ENCODE data around the gene GFOD1. TPM values are rescaled to one million over a fixed set of nuclear protein-coding genes. Genes with fewer than 3 reads are reported as not detected.

Gene GFOD1
- total RNA-seq, 1 experiment from 2014 or later: 0.68 TPM

DNA sequence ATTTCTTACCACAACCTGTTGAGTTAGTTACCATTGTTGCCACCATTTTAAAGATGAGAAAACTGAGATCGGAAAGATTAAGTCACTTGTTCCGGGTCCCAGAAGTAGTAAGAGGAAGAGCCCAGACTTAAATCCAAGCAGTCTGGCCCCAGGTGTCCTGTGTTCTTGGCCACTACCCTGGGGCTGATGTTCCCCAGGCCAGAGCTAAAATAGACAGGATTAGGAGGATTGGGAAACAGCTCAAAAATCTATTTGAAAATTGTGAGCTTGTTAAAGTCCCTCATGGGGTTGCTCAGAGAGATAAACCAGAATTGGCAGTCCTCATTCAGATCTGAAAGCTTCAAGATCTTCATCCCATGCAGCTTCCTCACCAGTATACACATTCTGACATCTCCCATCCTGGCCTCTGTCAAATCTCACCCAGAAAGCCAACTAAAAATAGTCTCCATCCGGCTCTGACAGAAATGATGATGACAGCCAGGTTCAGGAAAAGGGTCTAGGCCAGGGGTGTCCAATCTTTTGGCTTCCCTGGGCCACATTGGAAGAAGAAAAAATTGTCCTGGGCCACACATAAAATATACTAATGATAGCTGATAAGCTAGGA lies 62.0 kb downstream of the GFOD1 start:
- Histone ChIP-seq H3K9me2 (ENCODE audit: insufficient read depth) (no peaks in the 10 kb centered on the region), H3K4me1 (replicated peaks; ENCODE audit: insufficient read depth) (0 out of 2 replicates have a peak, but pooled peaks cover 6% of the 10 kb centered on the region), H3K27me3 (ENCODE audit: insufficient read depth, low read depth) (no peaks in the 10 kb centered on the region), H2AFZ (no peak overlapping the region), H3K9me3 (ENCODE audit: insufficient read depth, low read depth) (no peaks in the 10 kb centered on the region), H3K36me3 (ENCODE audit: low read depth) (no peaks in the 10 kb centered on the region), H4K20me1 (ENCODE audit: insufficient read depth) (no peaks in the 10 kb centered on the region), H3K27ac (no peak overlapping the region), H3F3A (ENCODE audit: insufficient read depth, low read depth) (no peaks in the 10 kb centered on the region), H3K79me2 (ENCODE audit: low read depth) (no peaks in the 10 kb centered on the region), H3K4me2 (0 out of 2 replicates have a peak overlapping the region, but pooled peaks have one; percentile 4), H3K4me3 (no peak overlapping the region)
- ChIA-PET POLR2A (ENCODE audit: unreplicated experiment) (no interaction called here), CTCF (interaction anchor here (0.5 to 0.6 kb wide), 2 partner anchors 88 to 369 kb away, joined by 3 to 4 read pairs; no protein-coding TSS in a partner anchor)
- TF ChIP-seq, protein P1, sequence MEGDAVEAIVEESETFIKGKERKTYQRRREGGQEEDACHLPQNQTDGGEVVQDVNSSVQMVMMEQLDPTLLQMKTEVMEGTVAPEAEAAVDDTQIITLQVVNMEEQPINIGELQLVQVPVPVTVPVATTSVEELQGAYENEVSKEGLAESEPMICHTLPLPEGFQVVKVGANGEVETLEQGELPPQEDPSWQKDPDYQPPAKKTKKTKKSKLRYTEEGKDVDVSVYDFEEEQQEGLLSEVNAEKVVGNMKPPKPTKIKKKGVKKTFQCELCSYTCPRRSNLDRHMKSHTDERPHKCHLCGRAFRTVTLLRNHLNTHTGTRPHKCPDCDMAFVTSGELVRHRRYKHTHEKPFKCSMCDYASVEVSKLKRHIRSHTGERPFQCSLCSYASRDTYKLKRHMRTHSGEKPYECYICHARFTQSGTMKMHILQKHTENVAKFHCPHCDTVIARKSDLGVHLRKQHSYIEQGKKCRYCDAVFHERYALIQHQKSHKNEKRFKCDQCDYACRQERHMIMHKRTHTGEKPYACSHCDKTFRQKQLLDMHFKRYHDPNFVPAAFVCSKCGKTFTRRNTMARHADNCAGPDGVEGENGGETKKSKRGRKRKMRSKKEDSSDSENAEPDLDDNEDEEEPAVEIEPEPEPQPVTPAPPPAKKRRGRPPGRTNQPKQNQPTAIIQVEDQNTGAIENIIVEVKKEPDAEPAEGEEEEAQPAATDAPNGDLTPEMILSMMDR (conservative IDR thresholded peaks at IDR 0.05): no peak
- no peak for TF ChIP-seq EZH2 (IDR thresholded peaks at IDR 0.05; ENCODE audit: low read depth)
- no peak for DNase-seq
- intact Hi-C loops (cut with micrococcal nuclease; ENCODE audit: unreplicated experiment): no loop called here
- no TSS peak for BruUV-seq (replicated peaks)

DNA sequence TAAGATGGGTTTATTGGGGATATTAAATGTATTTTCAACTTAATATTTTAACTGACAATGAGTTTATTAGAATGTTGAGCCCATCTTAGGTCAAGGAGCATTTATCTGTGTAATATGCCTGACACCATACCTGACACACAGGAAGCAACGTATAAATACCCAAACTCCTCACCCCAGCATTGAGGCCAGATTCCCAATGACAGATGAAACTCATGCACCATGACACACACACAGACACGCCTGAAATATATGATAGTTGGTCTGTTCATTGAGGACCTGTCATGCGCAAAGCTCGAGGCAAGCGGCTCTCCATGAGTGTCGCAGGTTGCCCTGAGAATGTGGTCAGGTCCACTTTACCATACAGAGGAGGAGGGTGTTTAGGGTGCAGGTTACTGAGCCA lies 64.1 kb downstream of the GFOD1 start:
- Histone ChIP-seq H3K4me1 (replicated peaks; ENCODE audit: insufficient read depth) (0 out of 2 replicates have a peak, but pooled peaks cover 6% of the 10 kb centered on the region), H2AFZ (no peak overlapping the region), H3K27ac (no peak overlapping the region), H3K79me2 (ENCODE audit: low read depth) (no peaks in the 10 kb centered on the region), H3K9me2 (ENCODE audit: insufficient read depth) (no peaks in the 10 kb centered on the region), H3F3A (ENCODE audit: insufficient read depth, low read depth) (no peaks in the 10 kb centered on the region), H4K20me1 (ENCODE audit: insufficient read depth) (no peaks in the 10 kb centered on the region), H3K27me3 (ENCODE audit: insufficient read depth, low read depth) (no peaks in the 10 kb centered on the region), H3K9me3 (ENCODE audit: insufficient read depth, low read depth) (no peaks in the 10 kb centered on the region), H3K4me2 (no peak overlapping the region), H3K4me3 (no peak overlapping the region), H3K36me3 (ENCODE audit: low read depth) (no peaks in the 10 kb centered on the region)
- intact Hi-C loops (cut with micrococcal nuclease; ENCODE audit: unreplicated experiment): no loop called here
- ChIA-PET POLR2A (ENCODE audit: unreplicated experiment) (no interaction called here), CTCF (no interaction called here)
- BruUV-seq (replicated peaks): no TSS peak
- DNase-seq: no peak
- TF ChIP-seq EZH2 (IDR thresholded peaks at IDR 0.05; ENCODE audit: low read depth): no peak
- TF ChIP-seq, protein P1 (conservative IDR thresholded peaks at IDR 0.05): no peak

DNA sequence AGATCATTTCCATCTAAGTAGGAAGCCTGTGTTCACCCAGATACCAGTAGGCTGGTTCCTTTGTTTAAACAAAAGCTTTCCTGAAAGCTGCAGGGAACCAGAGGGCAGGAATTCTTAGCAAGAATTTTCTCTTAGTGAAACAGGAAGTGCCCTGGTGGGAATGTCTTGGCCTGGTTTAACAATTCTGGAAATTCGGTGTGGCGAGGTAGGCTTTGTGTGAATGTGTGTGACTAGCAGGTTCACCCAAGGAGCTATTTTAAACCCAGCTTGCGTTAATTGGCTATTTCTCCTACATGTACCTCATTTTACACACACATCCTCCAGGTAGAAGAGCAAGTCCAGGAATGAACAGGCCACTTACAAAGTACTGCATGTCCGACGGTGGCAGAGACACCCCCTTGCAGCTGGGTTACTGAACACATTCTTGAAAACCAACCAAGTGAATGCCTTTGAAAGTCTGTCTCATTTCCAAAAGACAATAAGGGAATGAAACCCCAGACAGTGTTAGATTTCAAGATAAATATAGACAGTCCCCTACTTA lies 64.6 kb downstream of the GFOD1 start:
- no peaks in the 10 kb centered on the region for H3K9me3 ChIP-seq (ENCODE audit: insufficient read depth, low read depth)
- no peaks in the 10 kb centered on the region for H3K36me3 ChIP-seq (ENCODE audit: low read depth)
- ChIA-PET POLR2A (ENCODE audit: unreplicated experiment) (no interaction called here), CTCF (no interaction called here)
- DNase-seq: no peak
- no peak overlapping the region for H3K27ac ChIP-seq
- no peaks in the 10 kb centered on the region for H3K27me3 ChIP-seq (ENCODE audit: insufficient read depth, low read depth)
- BruUV-seq (replicated peaks): no TSS peak
- intact Hi-C loops (cut with micrococcal nuclease; ENCODE audit: unreplicated experiment): no loop called here
- H3K79me2 ChIP-seq (ENCODE audit: low read depth): no peaks in the 10 kb centered on the region
- no peaks in the 10 kb centered on the region for H4K20me1 ChIP-seq (ENCODE audit: insufficient read depth)
- no peaks in the 10 kb centered on the region for H3K9me2 ChIP-seq (ENCODE audit: insufficient read depth)
- no peak overlapping the region for H3K4me3 ChIP-seq
- no peak overlapping the region for H2AFZ ChIP-seq
- no peak overlapping the region for H3K4me2 ChIP-seq
- no peaks in the 10 kb centered on the region for H3F3A ChIP-seq (ENCODE audit: insufficient read depth, low read depth)
- no peak for TF ChIP-seq EZH2 (IDR thresholded peaks at IDR 0.05; ENCODE audit: low read depth)
- TF ChIP-seq, protein P1 (conservative IDR thresholded peaks at IDR 0.05): no peak
- 0 out of 2 replicates have a peak, but pooled peaks cover 6% of the 10 kb centered on the region for H3K4me1 ChIP-seq (replicated peaks; ENCODE audit: insufficient read depth)
